OCI-LY7 (cell line): ENCODE results near the gene FAM240A.

ENCODE experiments used
- EZH2phosphoT487 ChIP-seq: fragments of 200-600 bp; sonication (generic); IDR thresholded peaks from 2 replicates; pipeline ENCODE4 v1.6.1; 2018; ENCODE audit warnings: low read depth, borderline replicate concordance, mild to moderate bottlenecking, mixed run types, antibody characterized with exemption, low read length, moderate library complexity, mixed read lengths
- TF ChIP-seq, protein P1 (sequence below): fragments of 200-600 bp; sonication (generic); conservative IDR thresholded peaks from 2 replicates; pipeline ENCODE4 v1.5.1; 2014; ENCODE audit warnings: mild to moderate bottlenecking, antibody characterized with exemption, low read length, moderate library complexity, mixed read lengths

DNA sequence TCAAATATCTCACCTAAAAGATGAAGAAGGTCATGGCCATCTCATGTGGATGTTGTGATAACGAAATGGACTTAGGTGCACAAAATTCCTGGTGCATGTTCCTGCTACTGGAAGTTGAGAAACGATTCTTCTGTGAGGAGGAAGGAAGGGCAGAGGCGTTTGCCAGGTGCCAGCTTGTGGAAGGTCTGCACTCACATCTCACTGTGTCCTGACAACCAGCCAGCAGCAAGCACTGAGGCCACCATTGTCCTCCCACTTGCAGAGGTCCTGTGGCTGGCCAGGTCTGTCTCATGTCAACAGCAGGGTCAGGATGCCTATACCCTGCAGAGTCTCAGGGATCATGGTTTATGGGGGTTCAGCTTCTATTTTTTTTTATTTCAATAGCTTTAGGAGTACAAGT, 3.7 kb downstream of the FAM240A start:
- TF ChIP-seq, protein P1, sequence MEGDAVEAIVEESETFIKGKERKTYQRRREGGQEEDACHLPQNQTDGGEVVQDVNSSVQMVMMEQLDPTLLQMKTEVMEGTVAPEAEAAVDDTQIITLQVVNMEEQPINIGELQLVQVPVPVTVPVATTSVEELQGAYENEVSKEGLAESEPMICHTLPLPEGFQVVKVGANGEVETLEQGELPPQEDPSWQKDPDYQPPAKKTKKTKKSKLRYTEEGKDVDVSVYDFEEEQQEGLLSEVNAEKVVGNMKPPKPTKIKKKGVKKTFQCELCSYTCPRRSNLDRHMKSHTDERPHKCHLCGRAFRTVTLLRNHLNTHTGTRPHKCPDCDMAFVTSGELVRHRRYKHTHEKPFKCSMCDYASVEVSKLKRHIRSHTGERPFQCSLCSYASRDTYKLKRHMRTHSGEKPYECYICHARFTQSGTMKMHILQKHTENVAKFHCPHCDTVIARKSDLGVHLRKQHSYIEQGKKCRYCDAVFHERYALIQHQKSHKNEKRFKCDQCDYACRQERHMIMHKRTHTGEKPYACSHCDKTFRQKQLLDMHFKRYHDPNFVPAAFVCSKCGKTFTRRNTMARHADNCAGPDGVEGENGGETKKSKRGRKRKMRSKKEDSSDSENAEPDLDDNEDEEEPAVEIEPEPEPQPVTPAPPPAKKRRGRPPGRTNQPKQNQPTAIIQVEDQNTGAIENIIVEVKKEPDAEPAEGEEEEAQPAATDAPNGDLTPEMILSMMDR = no peak
- no peak for TF ChIP-seq EZH2phosphoT487
